Measurements from ENCODE around the gene NEDD8. TPM values are rescaled to one million over a fixed set of nuclear protein-coding genes. Genes with fewer than 3 reads are reported as not detected.
A peak's percentile ranks its signal among the peaks of the same experiment; 100 is the strongest.
"Not testable (repeated sequence)": the region's sequence is repeated elsewhere in the genome, so short reads cannot be mapped to it uniquely, and the experiment has no call there.

Gene NEDD8
- total RNA-seq, 4 donors from 2014 or later = 141 to 178 (median 162) TPM

GRCh38 chr14:24219521-24219920 lies 12.6 kb downstream of the NEDD8 start:
- ATAC-seq = no peak
- Histone ChIP-seq H3K4me1 (peaks cover 9 to 11% of the 10 kb centered on the region in 2 donors), H3K27ac (no peak overlapping the region), H3K9me3 (no peaks in the 10 kb centered on the region), H3K36me3 (peaks cover 0 to 14% of the 10 kb centered on the region in 2 donors), H3K27me3 (no peaks in the 10 kb centered on the region), H3K4me3 (no peak overlapping the region)
- no peak for DNase-seq
- intact Hi-C loops (cut with DNase I; ENCODE audit: low total_unique reads) (no loop called here), in situ Hi-C loops (cut with MboI; ENCODE audit: low sequenced_read_pairs in 4 of 4) (no loop called here)
- TF ChIP-seq CTCF (IDR thresholded peaks at IDR 0.05 in 4 of 5, conservative IDR thresholded peaks at IDR 0.05 in 1 of 5) (no peak), POLR2A (IDR thresholded peaks at IDR 0.05) (no peak)

- no peak overlapping the region for H3K4me3 ChIP-seq
- no peaks in the 10 kb centered on the region for H3K27me3 ChIP-seq
- peaks cover 12 to 14% of the 10 kb centered on the region in 2 donors for H3K4me1 ChIP-seq
- intact Hi-C loops (cut with DNase I; ENCODE audit: low total_unique reads) = no loop called here
- H3K27ac ChIP-seq = no peak overlapping the region
- no peak for TF ChIP-seq POLR2A (IDR thresholded peaks at IDR 0.05)
- no peak for TF ChIP-seq CTCF (IDR thresholded peaks at IDR 0.05 in 4 of 5, conservative IDR thresholded peaks at IDR 0.05 in 1 of 5)
- no peaks in the 10 kb centered on the region for H3K9me3 ChIP-seq
- no peak for DNase-seq
- no peak for ATAC-seq
- in situ Hi-C loops (cut with MboI; ENCODE audit: low sequenced_read_pairs in 4 of 4) = no loop called here
- H3K36me3 ChIP-seq = peaks cover 0 to 14% of the 10 kb centered on the region in 2 donors
These were observed 13.1 kb downstream of the NEDD8 start for GRCh38 chr14:24219080-24219479.

GRCh38 chr14:24216876-24217275 lies 15.3 kb downstream of the NEDD8 start:
- H3K9me3 ChIP-seq; DNase-seq; H3K27me3 ChIP-seq; in situ Hi-C loops (cut with MboI; ENCODE audit: low sequenced_read_pairs in 4 of 4); ATAC-seq; H3K27ac ChIP-seq; H3K4me3 ChIP-seq: not testable (repeated sequence)
- Histone ChIP-seq H3K36me3 (peaks cover 0 to 14% of the 10 kb centered on the region in 2 donors), H3K4me1 (peaks cover 28 to 29% of the 10 kb centered on the region in 2 donors)
- intact Hi-C loops (cut with DNase I; ENCODE audit: low total_unique reads) = loop anchor here (1.0 kb wide), 1 partner anchor 25 kb away; the partner anchor contains the start of gene TINF2

- Histone ChIP-seq H3K27ac (peak overlapping the region; percentile 83 to 94 (median 91)), H3K4me1 (peaks cover 28 to 29% of the 10 kb centered on the region in 2 donors), H3K4me3 (peak overlapping the region in 3 of 4 donors; percentile 70 to 87 (median 77)), H3K36me3 (peaks cover 0 to 17% of the 10 kb centered on the region in 2 donors), H3K9me3 (no peaks in the 10 kb centered on the region), H3K27me3 (no peaks in the 10 kb centered on the region)
- intact Hi-C loops (cut with DNase I; ENCODE audit: low total_unique reads) = loop anchor here (1.0 kb wide), 1 partner anchor 26 kb away; the partner anchor contains the start of gene TINF2
- TF ChIP-seq POLR2A (IDR thresholded peaks at IDR 0.05) (no peak), CTCF (IDR thresholded peaks at IDR 0.05 in 4 of 5, conservative IDR thresholded peaks at IDR 0.05 in 1 of 5) (no peak)
- DNase-seq = no peak
- in situ Hi-C loops (cut with MboI; ENCODE audit: low sequenced_read_pairs in 4 of 4) = no loop called here
- ATAC-seq = no peak
These were observed 15.8 kb downstream of the NEDD8 start for GRCh38 chr14:24216345-24216699.

GRCh38 chr14:24215495-24216344 lies 16.4 kb downstream of the NEDD8 start, which contains the start of gene MDP1:
MDP1 (minus strand) TSS chr14:24216066; CDS start chr14:24215955, 111 bp downstream.
- TF ChIP-seq POLR2A (IDR thresholded peaks at IDR 0.05) (peak; percentile 68 to 84), CTCF (IDR thresholded peaks at IDR 0.05 in 4 of 5, conservative IDR thresholded peaks at IDR 0.05 in 1 of 5) (peak in 3 of 5 experiments; percentile 30 to 60 (median 45))
- Histone ChIP-seq H3K36me3 (peaks cover 0 to 23% of the 10 kb centered on the region in 2 donors), H3K27ac (peak within 1 kb of the TSS; percentile 83 to 94 (median 91)), H3K27me3 (no peaks in the 10 kb centered on the region), H3K4me3 (peak within 1 kb of the TSS; percentile 70 to 87 (median 76)), H3K9me3 (no peaks in the 10 kb centered on the region), H3K4me1 (peaks cover 28 to 29% of the 10 kb centered on the region in 2 donors)
- peak; percentile 78 to 81 for ATAC-seq
- intact Hi-C loops (cut with DNase I; ENCODE audit: low total_unique reads) (loop anchor here (1.0 to 2.0 kb wide), 2 partner anchors 21 to 27 kb away; partner anchors contain the start of genes TINF2 and TM9SF1), in situ Hi-C loops (cut with MboI; ENCODE audit: low sequenced_read_pairs in 4 of 4) (no loop called here)
- DNase-seq = peak; percentile 64 to 82

All from gastrocnemius medialis (tissue), 4 donors.